WTC11 (cell line): ENCODE results near the gene PCNX3. TPM values are rescaled to one million over a fixed set of nuclear protein-coding genes. Genes with fewer than 3 reads are reported as not detected.

Experiments
- ATAC-seq: fragments of 200-7000 bp; cut with Tn5 transposase; 2 replicates; pipeline ENCODE4 v1.10.0; 2021; ENCODE audit warnings: mild to moderate bottlenecking, moderate library complexity
- CTCF ChIA-PET: fragments of 300-600 bp; sonication (Branson Sonifier 250); formaldehyde crosslinking; loops from one replicate; lab custom pipeline; 2021; ENCODE audit warnings: antibody characterized with exemption; lab: Charles Lee
- POLR2A ChIA-PET: fragments of 350-600 bp; sonication (Branson Sonifier 250); formaldehyde crosslinking; loops from one replicate; lab custom pipeline; 2021; ENCODE audit warnings: antibody characterized with exemption; lab: Charles Lee
- DNase-seq: peaks from one replicate; pipeline ENCODE4 v3.0.0; 2021; ENCODE audit warnings: low spot score
- H3K27ac Mint-ChIP-seq: 2 replicates; pipeline ENCODE4 v1.8.0; 2021; ENCODE audit warnings: mixed read lengths
- H3K27me3 Mint-ChIP-seq: 2 replicates; pipeline ENCODE4 v1.8.0; 2021; ENCODE audit warnings: low read depth, mild to moderate bottlenecking, moderate library complexity, mixed read lengths
- H3K36me3 Mint-ChIP-seq: 2 replicates; pipeline ENCODE4 v1.8.0; 2021; ENCODE audit warnings: mixed read lengths
- H3K4me1 Mint-ChIP-seq: 2 replicates; pipeline ENCODE4 v1.8.0; 2022; ENCODE audit warnings: mixed read lengths
- H3K4me3 Mint-ChIP-seq: 2 replicates; pipeline ENCODE4 v1.8.0; 2021; ENCODE audit warnings: mild to moderate bottlenecking, moderate library complexity, mixed read lengths
- H3K9me3 Mint-ChIP-seq: 2 replicates; pipeline ENCODE4 v1.8.0; 2021; ENCODE audit warnings: mixed read lengths
- CREM ChIP-seq: sonication (generic); formaldehyde crosslinking; IDR thresholded peaks from 2 replicates; pipeline ENCODE4 v1.8.1; 2022; ENCODE audit warnings: mild to moderate bottlenecking, missing genetic modification reagents, moderate library complexity
- FOXK1 ChIP-seq: sonication (generic); formaldehyde crosslinking; IDR thresholded peaks from 2 replicates; pipeline ENCODE4 v1.8.0; 2022; ENCODE audit warnings: mild to moderate bottlenecking, moderate library complexity, missing genetic modification reagents
- FOXP1 ChIP-seq: sonication (generic); formaldehyde crosslinking; IDR thresholded peaks from 2 replicates; pipeline ENCODE4 v1.8.0; 2022; ENCODE audit warnings: missing genetic modification reagents, mild to moderate bottlenecking, moderate library complexity, borderline replicate concordance
- GABPB1 ChIP-seq: sonication (generic); formaldehyde crosslinking; IDR thresholded peaks from 2 replicates; pipeline ENCODE4 v1.8.1; 2023; ENCODE audit warnings: mild to moderate bottlenecking, missing genetic modification reagents
- HMGA2 ChIP-seq: fragments of 250-450 bp; sonication (Bioruptor Pico); IDR thresholded peaks from 2 replicates; pipeline ENCODE4 v1.4.0; 2021; ENCODE audit warnings: mild to moderate bottlenecking, moderate library complexity
- JAZF1 ChIP-seq: fragments of 250-450 bp; sonication (Bioruptor Pico); IDR thresholded peaks from 2 replicates; pipeline ENCODE4 v1.9.0; 2021; ENCODE audit warnings: moderate library complexity, mild to moderate bottlenecking, inconsistent platforms
- KAT7 ChIP-seq: sonication (generic); formaldehyde crosslinking; IDR thresholded peaks from 2 replicates; pipeline ENCODE4 v1.8.1; 2023; ENCODE audit warnings: missing genetic modification reagents, mild to moderate bottlenecking, borderline replicate concordance
- NFE2L1 ChIP-seq: sonication (generic); formaldehyde crosslinking; IDR thresholded peaks from 2 replicates; pipeline ENCODE4 v1.8.1; 2023; ENCODE audit warnings: missing genetic modification reagents
- OVOL2 ChIP-seq: fragments of 250-450 bp; sonication (Bioruptor Pico); IDR thresholded peaks from 2 replicates; pipeline ENCODE4 v1.9.0; 2021; ENCODE audit warnings: mild to moderate bottlenecking, borderline replicate concordance
- RELA ChIP-seq: sonication (generic); formaldehyde crosslinking; IDR thresholded peaks from 2 replicates; pipeline ENCODE4 v1.8.1; 2022; ENCODE audit warnings: missing genetic modification reagents, mild to moderate bottlenecking, borderline replicate concordance
- SP1 ChIP-seq: sonication (generic); formaldehyde crosslinking; conservative IDR thresholded peaks from 2 replicates; pipeline ENCODE4 v1.8.1; 2022; ENCODE audit warnings: missing genetic modification reagents
- TCF7 ChIP-seq: sonication (generic); formaldehyde crosslinking; IDR thresholded peaks from 2 replicates; pipeline ENCODE4 v1.8.0; 2022; ENCODE audit warnings: mild to moderate bottlenecking, low read depth, missing genetic modification reagents, moderate library complexity
- ZBTB21 ChIP-seq: sonication (generic); formaldehyde crosslinking; IDR thresholded peaks from 2 replicates; pipeline ENCODE4 v1.8.1; 2023; ENCODE audit warnings: mild to moderate bottlenecking, missing genetic modification reagents, borderline replicate concordance
- ZNF263 ChIP-seq: sonication (generic); formaldehyde crosslinking; IDR thresholded peaks from 2 replicates; pipeline ENCODE4 v1.8.1; 2022; ENCODE audit warnings: low read depth, mild to moderate bottlenecking, moderate library complexity, missing genetic modification reagents
- ZNF317 ChIP-seq: sonication (generic); formaldehyde crosslinking; IDR thresholded peaks from 2 replicates; pipeline ENCODE4 v1.8.1; 2023; ENCODE audit warnings: low read depth, mild to moderate bottlenecking, moderate library complexity, missing genetic modification reagents, borderline replicate concordance
- ZNF396 ChIP-seq: fragments of 250-450 bp; sonication (Bioruptor Pico); IDR thresholded peaks from 2 replicates; pipeline ENCODE4 v1.8.0; 2021; ENCODE audit warnings: mild to moderate bottlenecking, moderate library complexity, borderline replicate concordance
- total RNA-seq: library from RNA; stranded (reverse); gene quantifications from 3 replicates; pipeline ENCODE4 v1.2.3, GENCODE V29; 2021
- TF ChIP-seq, protein P1 (sequence below): sonication (generic); formaldehyde crosslinking; IDR thresholded peaks from 2 replicates; pipeline ENCODE4 v1.8.1; 2023; ENCODE audit warnings: mild to moderate bottlenecking, moderate library complexity, missing genetic modification reagents
- TF ChIP-seq, protein P2 (sequence below): sonication (generic); formaldehyde crosslinking; IDR thresholded peaks from 2 replicates; pipeline ENCODE4 v1.8.0; 2022; ENCODE audit warnings: missing genetic modification reagents
- TF ChIP-seq, protein P3 (sequence below): sonication (generic); formaldehyde crosslinking; IDR thresholded peaks from 2 replicates; pipeline ENCODE4 v1.8.0; 2022; ENCODE audit warnings: mild to moderate bottlenecking, missing genetic modification reagents
- TF ChIP-seq, protein P4 (sequence below): sonication (generic); formaldehyde crosslinking; IDR thresholded peaks from 2 replicates; pipeline ENCODE4 v1.8.1; 2022; ENCODE audit warnings: low read depth, mild to moderate bottlenecking, moderate library complexity, missing genetic modification reagents, borderline replicate concordance
- TF ChIP-seq, protein P5 (sequence below): sonication (generic); formaldehyde crosslinking; IDR thresholded peaks from 2 replicates; pipeline ENCODE4 v1.8.0; 2022; ENCODE audit warnings: mild to moderate bottlenecking, missing genetic modification reagents
- TF ChIP-seq, protein P6 (sequence below): sonication (generic); formaldehyde crosslinking; conservative IDR thresholded peaks from 2 replicates; pipeline ENCODE4 v1.8.1; 2022; ENCODE audit warnings: mild to moderate bottlenecking, missing genetic modification reagents

The PCNX3 gene
- total RNA-seq, 1 experiment from 2014 or later: 51.6 TPM

DNA sequence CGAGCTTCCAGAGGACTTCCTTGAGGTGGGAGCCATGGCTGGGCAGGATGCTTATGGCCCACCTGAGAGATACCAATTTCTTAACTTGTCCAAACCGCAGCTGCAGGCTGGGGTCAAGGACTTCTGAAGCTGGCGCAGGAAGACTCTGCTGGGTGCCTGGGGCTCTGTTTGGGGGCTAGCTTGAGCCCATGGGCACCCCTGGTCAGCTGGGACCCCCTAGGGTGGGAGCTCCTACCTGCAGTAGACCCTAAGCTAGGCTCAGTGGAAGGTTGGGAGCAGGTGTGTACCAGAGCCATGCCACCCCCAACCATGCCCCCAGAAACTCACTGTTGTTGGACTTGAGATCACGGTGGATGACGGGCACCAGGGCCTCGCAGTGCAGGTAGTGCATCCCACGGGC lies 2.9 kb upstream of the PCNX3 start:
- ATAC-seq (no peak), DNase-seq (no peak)
- Mint-ChIP-seq H3K36me3 (peaks cover 9% of the 10 kb centered on the region), H3K27me3 (no peaks in the 10 kb centered on the region; the same call in none of the 2 replicates), H3K9me3 (no peaks in the 10 kb centered on the region), H3K4me3 (peak overlapping the region; percentile 91), H3K27ac (no peak overlapping the region), H3K4me1 (peaks cover 26% of the 10 kb centered on the region)
- POLR2A ChIA-PET: interaction anchor here (0.6 to 1.3 kb wide), 3 partner anchors 10 to 245 kb away, joined by 3 to 5 read pairs (median 3); no protein-coding TSS in a partner anchor
- TF ChIP-seq, protein P1, sequence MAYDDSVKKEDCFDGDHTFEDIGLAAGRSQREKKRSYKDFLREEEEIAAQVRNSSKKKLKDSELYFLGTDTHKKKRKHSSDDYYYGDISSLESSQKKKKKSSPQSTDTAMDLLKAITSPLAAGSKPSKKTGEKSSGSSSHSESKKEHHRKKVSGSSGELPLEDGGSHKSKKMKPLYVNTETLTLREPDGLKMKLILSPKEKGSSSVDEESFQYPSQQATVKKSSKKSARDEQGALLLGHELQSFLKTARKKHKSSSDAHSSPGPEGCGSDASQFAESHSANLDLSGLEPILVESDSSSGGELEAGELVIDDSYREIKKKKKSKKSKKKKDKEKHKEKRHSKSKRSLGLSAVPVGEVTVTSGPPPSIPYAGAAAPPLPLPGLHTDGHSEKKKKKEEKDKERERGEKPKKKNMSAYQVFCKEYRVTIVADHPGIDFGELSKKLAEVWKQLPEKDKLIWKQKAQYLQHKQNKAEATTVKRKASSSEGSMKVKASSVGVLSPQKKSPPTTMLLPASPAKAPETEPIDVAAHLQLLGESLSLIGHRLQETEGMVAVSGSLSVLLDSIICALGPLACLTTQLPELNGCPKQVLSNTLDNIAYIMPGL (CRISPR knock-in tag): no peak
- TF ChIP-seq SP1 (no peak), NFE2L1 (CRISPR knock-in tag) (no peak), ZNF396 (no peak), OVOL2 (CRISPR knock-in tag) (no peak), ZBTB21 (CRISPR knock-in tag) (no peak), RELA (no peak), FOXP1 (CRISPR knock-in tag) (no peak), GABPB1 (CRISPR knock-in tag) (no peak), HMGA2 (CRISPR knock-in tag) (no peak), JAZF1 (CRISPR knock-in tag) (no peak)
- TF ChIP-seq, protein P2, sequence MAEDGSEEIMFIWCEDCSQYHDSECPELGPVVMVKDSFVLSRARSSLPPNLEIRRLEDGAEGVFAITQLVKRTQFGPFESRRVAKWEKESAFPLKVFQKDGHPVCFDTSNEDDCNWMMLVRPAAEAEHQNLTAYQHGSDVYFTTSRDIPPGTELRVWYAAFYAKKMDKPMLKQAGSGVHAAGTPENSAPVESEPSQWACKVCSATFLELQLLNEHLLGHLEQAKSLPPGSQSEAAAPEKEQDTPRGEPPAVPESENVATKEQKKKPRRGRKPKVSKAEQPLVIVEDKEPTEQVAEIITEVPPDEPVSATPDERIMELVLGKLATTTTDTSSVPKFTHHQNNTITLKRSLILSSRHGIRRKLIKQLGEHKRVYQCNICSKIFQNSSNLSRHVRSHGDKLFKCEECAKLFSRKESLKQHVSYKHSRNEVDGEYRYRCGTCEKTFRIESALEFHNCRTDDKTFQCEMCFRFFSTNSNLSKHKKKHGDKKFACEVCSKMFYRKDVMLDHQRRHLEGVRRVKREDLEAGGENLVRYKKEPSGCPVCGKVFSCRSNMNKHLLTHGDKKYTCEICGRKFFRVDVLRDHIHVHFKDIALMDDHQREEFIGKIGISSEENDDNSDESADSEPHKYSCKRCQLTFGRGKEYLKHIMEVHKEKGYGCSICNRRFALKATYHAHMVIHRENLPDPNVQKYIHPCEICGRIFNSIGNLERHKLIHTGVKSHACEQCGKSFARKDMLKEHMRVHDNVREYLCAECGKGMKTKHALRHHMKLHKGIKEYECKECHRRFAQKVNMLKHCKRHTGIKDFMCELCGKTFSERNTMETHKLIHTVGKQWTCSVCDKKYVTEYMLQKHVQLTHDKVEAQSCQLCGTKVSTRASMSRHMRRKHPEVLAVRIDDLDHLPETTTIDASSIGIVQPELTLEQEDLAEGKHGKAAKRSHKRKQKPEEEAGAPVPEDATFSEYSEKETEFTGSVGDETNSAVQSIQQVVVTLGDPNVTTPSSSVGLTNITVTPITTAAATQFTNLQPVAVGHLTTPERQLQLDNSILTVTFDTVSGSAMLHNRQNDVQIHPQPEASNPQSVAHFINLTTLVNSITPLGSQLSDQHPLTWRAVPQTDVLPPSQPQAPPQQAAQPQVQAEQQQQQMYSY (CRISPR knock-in tag): no peak
- TF ChIP-seq, protein P3, sequence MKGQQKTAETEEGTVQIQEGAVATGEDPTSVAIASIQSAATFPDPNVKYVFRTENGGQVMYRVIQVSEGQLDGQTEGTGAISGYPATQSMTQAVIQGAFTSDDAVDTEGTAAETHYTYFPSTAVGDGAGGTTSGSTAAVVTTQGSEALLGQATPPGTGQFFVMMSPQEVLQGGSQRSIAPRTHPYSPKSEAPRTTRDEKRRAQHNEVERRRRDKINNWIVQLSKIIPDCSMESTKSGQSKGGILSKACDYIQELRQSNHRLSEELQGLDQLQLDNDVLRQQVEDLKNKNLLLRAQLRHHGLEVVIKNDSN (CRISPR knock-in tag): no peak
- TF ChIP-seq, protein P4, sequence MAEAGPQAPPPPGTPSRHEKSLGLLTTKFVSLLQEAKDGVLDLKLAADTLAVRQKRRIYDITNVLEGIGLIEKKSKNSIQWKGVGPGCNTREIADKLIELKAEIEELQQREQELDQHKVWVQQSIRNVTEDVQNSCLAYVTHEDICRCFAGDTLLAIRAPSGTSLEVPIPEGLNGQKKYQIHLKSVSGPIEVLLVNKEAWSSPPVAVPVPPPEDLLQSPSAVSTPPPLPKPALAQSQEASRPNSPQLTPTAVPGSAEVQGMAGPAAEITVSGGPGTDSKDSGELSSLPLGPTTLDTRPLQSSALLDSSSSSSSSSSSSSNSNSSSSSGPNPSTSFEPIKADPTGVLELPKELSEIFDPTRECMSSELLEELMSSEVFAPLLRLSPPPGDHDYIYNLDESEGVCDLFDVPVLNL (CRISPR knock-in tag): no peak
- CTCF ChIA-PET: interaction anchor here (1.0 to 16.2 kb wide), 5 partner anchors 22 to 72 kb away, joined by 3 to 311 read pairs (median 3); partner anchors contain the start of genes KCNK7 and SIPA1

DNA sequence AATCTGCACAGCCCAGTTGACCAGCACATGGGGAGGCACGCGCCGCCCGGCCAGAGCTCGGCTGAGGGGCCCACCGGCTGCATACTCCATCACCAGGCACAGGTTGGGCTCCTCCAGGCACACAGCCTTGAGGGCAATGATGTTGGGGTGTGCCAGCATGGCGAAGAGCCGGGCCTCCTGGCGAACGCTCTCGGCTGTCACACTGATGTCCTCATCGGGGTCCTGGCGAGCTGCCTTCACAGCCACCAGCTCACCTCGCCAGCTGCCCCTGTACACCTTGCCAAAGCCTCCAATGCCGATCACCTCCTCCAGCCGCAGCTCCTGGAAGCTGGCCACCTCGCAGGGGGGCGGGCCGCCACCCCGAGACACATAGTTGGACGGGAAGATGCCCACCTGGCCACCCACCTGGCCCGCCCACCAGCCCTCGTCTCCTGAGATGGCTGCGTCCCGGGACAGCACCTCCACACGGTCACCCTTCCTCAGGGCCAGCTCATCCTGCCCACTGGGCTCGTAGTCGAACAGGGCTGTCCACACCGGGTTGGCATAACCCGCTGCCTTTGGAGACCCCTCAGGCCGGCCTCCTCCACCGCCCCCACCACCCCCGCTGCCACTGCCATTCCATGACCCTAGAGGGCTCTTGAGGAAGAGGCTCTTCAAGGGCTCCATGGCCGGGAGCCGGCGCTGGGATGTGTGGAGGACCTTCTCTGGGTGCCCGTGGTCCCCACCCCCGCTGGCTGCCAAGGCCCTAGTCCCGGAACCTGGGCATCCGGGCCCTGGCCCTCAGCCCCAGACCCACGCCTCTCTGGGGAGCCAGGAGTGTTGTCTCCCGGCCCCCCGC lies 2.3 kb upstream of the PCNX3 start:
- CTCF ChIA-PET: interaction anchor here (0.6 to 16.2 kb wide), 9 partner anchors 12 to 73 kb away, joined by 3 to 311 read pairs (median 3); partner anchors contain the start of genes KCNK7, SIPA1 and ZNRD2
- 0 out of 2 replicates have a peak overlapping the region, but pooled peaks have one; percentile 27 for H3K27ac Mint-ChIP-seq

More for the DNA sequence above, 2.3 kb upstream of the PCNX3 start:
- TF ChIP-seq, protein P5, sequence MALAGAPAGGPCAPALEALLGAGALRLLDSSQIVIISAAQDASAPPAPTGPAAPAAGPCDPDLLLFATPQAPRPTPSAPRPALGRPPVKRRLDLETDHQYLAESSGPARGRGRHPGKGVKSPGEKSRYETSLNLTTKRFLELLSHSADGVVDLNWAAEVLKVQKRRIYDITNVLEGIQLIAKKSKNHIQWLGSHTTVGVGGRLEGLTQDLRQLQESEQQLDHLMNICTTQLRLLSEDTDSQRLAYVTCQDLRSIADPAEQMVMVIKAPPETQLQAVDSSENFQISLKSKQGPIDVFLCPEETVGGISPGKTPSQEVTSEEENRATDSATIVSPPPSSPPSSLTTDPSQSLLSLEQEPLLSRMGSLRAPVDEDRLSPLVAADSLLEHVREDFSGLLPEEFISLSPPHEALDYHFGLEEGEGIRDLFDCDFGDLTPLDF (CRISPR knock-in tag): no peak
- TF ChIP-seq FOXK1 (CRISPR knock-in tag) (no peak), ZBTB21 (CRISPR knock-in tag) (no peak), TCF7 (CRISPR knock-in tag) (no peak), ZNF263 (CRISPR knock-in tag) (no peak), KAT7 (CRISPR knock-in tag) (no peak), ZNF317 (no peak), CREM (CRISPR knock-in tag) (no peak), ZNF396 (no peak)
- TF ChIP-seq, protein P6, sequence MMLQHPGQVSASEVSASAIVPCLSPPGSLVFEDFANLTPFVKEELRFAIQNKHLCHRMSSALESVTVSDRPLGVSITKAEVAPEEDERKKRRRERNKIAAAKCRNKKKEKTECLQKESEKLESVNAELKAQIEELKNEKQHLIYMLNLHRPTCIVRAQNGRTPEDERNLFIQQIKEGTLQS (CRISPR knock-in tag): no peak
- TF ChIP-seq, all 79 proteins: peak for 0
- H3K9me3 Mint-ChIP-seq: no peaks in the 10 kb centered on the region
- DNase-seq (no peak), ATAC-seq (no peak)
- POLR2A ChIA-PET: interaction anchor here (0.6 to 1.3 kb wide), 3 partner anchors 11 to 246 kb away, joined by 3 to 5 read pairs (median 3); no protein-coding TSS in a partner anchor
- peaks cover 9% of the 10 kb centered on the region for H3K36me3 Mint-ChIP-seq
- peaks cover 21% of the 10 kb centered on the region for H3K4me1 Mint-ChIP-seq
- H3K4me3 Mint-ChIP-seq: peak overlapping the region; percentile 91
- no peaks in the 10 kb centered on the region; the same call in none of the 2 replicates for H3K27me3 Mint-ChIP-seq
